Hindlimb muscle (tissue), 1 donor: ENCODE data around the gene FGFR2. TPM values are rescaled to one million over a fixed set of nuclear protein-coding genes. Genes with fewer than 3 reads are reported as not detected.

Experiments used
- DNase-seq: peaks from one replicate; pipeline ENCODE4 v3.0.0-alpha.2; 2013
- polyA plus RNA-seq: library from polyadenylated mRNA; unstranded; fragments of 120-200 nt; gene quantifications from one replicate; pipeline ENCODE4 v1.2.1, GENCODE V29; 2013; ENCODE audit not compliant: insufficient read length

FGFR2 gene
- polyA plus RNA-seq = 3.6 TPM

DNA sequence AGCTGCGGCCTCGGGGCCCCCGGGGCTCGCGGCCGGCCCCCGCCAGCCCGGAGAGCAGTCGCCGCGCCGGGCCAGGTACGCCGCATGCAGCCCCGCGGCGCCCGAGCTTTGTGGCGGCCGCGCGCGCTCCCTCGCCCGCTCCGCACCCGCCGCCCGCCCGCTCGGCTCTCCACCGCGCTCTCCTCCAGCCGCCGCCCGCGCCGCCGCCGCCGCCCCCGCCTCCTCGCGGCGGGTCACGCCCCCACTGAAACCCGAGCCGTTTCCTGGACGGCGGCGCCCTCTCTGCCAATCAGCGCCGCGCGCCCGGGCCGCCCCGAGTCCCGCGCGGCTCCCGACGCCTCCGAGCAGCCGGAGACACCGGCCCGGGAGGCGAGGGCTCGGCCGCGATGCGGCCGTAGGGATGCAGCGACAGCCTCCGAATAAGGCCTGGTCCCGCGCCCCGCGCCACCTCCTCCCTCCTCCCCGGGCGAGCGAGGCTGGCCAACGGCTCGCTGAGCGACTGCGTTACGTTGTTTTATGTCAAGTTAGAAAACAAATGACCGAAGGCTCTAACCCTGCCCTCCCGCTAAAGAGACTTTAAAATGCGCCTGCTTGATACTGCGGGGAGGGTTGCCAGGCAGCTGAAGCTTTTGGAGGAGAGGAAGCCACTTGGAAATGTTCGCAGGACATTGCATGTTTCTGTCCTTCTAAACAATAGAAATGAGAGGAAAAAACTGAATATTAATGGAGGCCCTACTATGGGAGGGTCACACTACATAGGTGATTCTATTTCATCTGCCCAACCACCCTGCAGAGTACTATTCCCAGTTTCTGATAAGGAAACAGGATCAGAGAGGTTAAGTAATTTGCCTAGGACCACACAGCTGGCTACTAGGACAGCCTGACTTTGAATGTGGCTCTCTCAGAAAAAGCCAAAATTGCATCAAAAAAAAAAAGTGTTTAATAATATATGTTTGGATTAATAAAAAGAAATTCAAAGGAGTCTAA is at the start of gene FGFR2:
Gene FGFR2, minus strand, starts transcription at position 182 of the 987 bp plus-strand sequence. CDS start 4,627 bp downstream, outside the sequence.
- DNase-seq = peak; percentile 82

DNA sequence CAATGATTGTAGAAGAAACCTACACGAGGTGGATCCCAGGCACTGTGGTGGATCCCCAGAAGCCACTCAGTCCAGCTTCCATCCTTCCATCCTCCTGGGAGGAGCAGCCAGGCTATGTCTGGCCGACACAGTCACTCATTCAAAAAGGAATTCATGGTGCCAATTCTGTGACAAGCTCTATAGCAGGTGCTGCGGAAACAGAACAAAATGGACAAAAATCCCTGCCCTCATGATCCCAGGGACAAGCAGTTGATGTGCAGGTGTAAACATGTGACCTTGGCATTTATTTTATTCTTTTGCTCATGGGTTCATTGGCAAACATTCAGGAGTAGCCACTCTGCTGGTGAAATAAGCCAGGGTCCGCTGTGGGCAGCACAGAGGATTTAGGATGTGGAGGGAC is 49.2 kb upstream of the FGFR2 start:
- no peak for DNase-seq

DNA sequence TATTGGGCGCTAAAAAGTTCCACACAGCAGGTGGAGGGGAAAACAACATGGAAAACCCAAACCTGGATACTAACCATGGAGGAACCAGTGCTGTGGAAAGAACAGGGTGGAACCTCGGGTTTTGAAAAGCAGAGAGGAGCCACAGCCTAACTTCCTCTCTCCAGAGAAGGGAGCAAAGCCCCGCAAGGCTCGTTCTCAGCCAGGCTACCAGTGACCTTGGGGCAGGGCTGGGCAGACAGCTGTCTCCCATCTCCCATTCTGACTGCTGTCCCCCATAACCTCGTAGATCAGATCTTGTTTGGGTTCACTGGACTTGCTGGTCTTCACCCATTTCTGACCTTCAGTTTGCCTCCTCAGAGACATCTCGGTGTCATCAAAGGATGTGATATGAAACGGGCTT is 47.5 kb upstream of the FGFR2 start:
- no peak for DNase-seq

DNA sequence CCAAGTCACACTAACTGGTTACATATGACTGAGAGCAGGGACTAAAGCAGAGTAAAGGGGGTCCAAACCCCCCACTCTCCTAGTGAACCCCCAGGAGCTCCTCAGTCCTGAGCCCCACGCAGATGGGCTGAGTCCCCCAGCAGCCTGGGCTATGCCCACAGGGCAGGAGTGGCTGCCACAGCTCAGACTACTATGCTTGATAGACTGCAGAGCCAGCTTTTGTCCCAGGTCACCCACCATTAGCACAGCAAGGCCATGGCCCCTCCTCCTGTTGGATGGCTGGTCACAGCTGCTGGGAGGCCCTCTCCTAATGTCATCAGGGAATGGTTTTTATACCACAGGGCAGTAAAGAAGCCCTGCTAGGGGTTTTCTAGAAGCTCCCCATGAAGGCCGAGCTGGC is 46.3 kb upstream of the FGFR2 start:
- DNase-seq = no peak

DNA sequence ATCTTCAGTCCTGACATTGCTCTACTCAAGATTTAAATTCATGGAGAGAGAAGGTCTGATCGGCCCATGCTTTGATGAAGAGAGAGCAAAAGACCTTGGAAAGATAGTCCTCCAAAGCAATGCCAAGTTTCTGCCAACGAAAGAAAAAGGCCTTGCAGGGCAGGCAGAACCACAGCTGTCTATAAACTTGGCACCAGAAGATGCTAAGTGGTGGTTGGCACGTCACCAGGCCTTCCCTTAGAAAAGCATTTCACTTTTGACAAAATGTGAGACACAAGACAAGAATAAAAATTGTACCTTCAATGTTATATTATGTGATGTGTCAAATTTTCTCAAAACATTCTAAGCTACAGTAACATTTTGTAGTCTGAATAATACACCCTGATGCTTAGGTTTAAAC is 42.0 kb upstream of the FGFR2 start:
- DNase-seq = no peak

DNA sequence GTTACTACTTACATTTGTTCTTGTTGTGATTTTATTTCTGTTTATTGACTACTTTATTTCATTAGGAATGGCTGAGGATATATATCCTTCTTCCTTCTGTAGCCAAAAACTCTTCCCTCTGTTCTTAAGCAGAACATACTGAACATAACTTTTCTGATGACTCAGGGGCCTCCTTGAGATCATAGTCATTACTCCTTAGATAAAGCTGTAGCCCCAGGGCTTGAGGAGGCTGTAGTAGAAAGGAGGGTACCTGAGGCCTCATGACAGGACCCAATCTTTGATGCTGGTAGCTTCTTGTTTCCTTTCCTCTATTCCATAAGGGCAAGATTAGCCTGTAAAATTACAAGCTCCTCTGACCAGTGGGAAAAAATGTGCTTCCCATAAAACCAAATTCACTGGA is 41.2 kb upstream of the FGFR2 start:
- DNase-seq = no peak

DNA sequence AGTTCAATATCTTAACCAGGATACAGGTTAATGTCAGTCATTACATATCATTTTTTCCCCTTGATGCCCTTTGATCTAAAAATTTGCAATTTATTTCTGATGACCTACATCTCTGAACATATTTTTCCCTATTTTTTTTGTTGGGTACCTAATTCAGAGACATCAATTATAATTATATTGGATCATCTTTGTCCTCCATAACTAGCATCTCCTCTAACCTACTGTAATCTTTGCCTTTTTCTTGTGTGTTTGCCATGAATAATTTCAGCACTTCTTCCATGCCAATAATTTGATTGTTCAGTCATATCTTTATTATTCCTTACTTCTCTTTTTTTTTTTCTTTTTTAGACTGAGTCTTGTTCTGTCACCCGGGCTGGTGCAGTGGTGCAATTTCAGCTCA is 39.2 kb upstream of the FGFR2 start:
- DNase-seq = no peak

DNA sequence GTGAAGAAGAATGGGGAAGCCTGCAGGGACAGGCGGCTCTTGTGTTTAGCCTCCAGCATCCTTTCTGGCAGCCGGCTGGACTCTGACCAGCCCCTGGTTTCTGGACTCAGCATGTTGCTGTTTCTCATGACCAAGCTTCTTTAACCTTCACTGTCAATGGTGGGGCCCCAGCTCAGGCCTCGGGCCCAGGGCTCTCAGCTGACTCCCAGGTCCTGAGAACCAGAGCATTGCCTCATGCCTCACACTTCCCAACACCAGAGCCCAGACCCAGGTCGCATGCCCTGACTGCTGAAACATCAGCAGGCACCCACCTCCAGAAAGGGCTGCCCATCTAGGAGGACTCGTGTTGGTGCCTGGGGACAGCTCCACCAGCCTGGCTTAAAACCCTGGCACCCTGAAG is 34.8 kb upstream of the FGFR2 start:
- no peak for DNase-seq

DNA sequence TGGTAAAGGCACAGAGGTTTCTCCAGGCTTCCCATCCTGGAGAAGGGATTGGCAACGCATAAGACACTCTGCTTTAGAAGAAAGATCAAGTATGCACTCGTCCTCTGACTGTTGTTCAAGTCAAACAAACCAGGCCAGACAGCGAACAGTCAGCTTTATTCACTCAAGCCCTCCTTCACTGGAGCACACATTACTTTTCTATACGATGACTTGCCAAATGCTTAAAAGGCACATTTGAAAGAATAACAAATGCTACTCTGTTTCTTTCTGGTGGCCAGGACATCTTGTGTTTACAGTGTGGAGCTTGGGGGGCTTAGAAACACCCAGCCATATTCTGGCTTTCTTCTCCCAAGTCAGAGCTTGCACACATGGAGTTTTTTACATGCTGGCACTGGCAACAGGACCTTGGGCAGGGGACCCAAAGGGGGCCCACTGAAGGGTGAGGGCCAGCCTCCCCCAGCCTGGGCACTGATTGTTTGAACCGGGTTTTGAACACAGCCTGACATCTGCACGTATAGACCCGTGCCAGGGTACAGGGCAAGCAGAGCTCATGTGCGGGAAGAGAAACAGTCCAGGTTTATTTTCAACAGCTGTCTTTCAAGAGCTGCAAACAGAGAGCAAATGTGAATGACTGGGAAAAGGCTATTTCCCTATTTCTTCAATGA is 33.3 kb upstream of the FGFR2 start:
- peak; percentile 22 for DNase-seq

DNA sequence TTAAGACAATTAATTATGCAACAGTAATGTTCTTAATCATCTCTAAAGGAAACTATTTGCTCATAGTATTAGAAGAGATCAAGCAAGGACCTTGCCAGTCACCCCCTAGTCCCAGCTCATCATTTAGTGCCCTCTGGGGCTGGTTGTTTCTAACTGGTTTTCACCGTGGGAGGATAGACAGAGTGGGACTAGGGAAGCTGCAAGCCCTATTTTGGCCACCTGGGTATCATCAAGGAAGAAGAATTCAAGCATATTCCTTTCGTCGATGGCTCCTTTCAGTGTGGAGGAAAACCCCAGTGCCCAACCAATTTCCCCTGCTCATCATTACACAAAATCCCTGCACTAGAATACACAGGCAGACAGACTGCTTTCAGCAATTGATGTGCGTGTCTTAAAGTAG is 30.6 kb upstream of the FGFR2 start:
- no peak for DNase-seq

DNA sequence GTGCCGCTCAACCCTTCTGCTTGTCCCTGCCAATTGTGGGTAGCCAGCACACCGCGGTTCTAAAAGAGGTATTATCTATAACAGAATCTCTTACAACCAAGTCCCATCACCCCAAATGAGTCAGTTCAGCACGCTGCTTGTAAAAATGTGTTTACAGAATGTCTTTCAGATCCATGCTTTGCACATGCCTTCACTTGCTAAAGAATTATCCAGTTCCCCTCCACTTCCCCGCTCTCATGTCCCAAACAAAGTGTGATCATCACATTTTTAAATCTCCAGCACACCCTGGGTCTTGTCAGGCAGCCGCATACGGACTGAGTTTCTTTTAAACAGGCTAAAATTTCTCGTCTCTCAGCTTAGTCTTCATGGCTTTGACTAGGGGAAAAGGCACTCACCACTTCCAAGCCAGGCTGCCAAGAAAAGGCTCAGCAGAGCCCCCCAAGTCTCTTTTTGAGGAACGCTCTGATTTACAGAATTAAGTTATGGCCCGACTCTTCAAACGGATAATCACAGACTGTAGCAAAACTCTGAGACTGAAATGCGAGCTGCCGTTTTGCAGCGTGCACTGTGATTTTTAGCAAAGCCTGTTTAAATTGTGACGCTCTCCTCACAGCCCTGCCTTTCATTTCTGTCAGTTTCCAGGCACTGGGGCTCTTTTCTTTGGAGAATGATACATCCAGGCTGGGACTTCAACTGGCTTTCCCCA is 29.8 kb upstream of the FGFR2 start:
- DNase-seq = no peak

DNA sequence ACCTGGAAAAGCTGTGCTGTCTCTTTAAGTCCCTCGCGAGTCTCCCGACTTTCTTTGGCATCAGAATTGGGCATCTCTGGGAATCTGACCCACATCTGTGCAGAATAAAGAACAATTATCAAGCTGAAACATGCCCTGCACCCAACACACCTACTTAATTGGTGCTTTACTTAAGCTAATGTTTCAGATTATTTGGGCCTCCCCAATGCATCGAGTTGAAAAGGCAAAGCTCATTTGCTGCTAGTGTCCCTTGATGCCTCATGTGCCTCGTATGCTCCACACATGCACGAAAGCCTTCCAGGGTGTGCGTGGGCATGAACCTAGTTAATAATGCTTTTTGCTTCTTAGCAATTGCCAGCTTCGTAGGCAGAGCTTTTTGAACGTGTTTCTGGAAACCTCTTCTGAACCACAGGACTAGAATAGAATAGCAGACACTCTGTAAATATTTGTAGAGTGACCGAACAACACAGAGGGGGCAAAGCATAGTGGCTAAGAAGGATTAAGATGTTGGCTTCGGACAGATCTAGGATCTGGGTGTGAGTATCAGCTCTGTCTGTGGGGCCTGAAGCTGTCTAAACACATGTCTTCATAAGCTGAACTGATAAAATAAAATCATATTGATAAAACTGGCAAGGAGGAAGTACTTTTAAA is 26.7 kb upstream of the FGFR2 start:
- no peak for DNase-seq

DNA sequence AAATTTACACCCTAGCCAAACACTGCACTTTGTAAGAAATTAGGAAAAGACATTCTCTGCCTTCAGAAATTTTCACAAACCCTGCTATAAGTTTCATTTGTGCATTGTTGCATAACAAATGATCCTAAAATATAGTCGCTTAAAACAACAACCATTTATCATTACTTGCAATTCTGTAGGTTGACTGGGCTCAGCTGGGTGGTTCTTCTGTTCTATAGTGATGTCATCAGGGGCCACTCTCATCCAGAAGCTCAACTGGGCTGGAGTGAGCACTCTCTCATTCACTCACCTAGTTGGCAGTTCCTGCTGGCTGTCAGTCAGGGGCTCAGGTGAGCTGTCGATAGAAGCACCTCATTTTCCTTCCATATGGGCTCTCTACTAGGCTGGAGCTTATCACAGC is 20.7 kb upstream of the FGFR2 start:
- DNase-seq = no peak

DNA sequence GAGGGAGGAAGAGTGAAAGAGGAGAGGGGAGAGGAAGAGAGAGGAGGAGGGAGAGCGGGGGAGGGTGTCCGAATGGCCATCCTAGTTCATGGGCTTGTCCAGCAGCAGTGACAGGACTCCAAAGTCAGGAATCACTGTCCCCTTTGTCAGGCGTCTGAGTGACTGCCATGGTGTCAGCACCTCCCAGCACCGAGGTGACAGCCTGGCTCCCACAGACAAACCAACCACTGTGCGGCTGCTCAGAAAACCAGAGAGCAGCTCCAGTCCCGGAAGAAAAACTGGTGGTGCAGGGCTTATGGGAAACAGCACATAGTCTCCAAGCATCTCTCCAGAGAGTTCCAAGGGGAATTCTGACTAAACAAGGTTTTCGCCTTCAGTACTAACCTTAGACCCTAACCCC is 18.9 kb upstream of the FGFR2 start:
- no peak for DNase-seq

DNA sequence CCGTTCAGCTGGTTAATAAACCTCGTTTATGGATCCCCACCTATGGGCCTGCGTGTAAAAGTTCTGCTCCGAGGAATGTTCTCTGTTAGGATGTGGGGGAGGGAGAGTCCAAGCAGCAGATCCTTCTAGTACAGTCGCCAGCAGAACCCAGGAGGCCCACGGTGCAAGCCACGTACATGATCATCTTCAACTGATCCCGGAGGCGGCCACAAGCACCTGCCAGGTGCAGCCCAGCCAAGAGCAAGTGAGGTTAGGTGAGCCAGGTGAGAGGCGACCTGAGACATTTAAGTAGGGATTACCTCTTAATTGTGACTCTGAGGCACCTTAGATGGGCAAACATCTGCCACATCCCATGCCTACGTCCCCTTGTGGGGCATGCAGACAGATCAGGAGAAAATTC is 18.0 kb upstream of the FGFR2 start:
- DNase-seq = no peak

DNA sequence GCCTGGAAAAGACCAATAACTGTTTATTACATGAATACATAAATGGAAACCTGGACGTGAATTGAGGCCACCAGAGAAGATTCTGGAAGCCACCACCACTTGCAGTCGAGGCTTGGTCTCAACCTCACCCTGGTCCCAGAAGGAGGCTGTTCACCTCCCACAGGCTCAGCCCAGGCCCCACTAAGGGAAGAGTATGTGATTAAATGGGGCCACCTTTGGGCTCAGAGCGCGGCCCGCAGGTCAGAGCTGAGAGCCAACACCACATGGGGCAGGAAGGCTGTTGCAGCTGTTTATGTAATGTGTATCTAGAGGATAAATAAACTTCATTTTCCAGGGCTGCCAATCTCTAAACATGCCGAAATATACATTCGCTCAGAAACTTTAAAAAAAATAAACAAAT is 17.6 kb upstream of the FGFR2 start:
- peak; percentile 52 for DNase-seq

DNA sequence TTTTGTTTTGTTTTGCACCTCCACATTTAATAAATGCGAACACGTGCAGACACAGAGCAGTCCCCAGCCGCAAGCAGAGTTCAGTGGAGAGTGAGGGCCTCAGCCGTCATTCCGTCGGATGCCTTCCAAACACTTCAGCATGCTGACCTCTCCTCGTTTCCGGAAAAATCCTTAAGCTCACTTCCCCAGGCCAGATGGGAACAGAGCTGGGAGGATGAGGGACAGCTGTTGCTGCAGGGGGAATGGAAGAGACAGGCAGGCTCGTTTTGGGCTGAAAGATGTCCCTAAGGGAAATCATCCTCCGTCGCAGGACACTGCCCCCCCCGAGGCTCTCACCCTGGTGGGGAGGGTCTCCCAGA is 17.2 kb upstream of the FGFR2 start:
- DNase-seq = peak; percentile 85

DNA sequence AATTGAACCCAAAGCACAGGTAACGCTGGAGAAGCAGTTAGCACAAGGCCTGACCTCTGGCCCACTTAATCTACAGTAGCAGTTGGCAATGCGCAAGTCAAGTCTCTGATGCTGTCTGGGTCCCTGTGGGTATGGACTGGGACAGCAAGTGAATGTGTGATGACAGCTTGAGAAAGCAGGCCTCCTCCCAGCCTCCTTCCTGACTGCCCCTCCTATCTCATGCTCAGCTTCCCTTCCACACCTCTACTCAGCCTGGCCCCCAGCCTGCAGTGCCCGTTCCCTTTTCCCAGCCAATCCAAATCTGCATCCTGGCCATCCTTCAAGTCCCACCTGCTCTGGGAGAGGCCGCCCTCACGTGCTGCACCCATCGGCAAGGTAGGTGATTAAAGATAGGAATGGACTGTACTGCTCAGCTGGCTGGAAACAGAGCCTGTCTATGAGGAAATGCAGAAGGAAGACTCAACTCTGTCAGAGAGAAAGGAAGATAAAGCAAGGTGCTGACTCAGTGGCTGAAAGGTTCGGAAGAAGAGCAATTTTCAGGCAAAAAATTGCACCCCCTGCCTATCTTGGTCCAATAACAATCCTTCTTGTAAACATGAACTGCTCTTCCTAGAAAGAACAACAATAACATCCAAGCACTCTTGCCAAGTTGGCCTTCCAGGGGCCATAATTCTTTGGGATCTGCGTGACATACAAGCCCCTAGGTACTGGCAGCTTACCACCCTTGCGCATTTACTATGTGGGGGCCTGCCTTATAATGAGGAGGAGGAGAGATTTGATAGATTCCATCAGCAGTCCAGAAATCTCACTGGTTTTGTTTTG is 16.6 kb upstream of the FGFR2 start:
- DNase-seq = no peak

DNA sequence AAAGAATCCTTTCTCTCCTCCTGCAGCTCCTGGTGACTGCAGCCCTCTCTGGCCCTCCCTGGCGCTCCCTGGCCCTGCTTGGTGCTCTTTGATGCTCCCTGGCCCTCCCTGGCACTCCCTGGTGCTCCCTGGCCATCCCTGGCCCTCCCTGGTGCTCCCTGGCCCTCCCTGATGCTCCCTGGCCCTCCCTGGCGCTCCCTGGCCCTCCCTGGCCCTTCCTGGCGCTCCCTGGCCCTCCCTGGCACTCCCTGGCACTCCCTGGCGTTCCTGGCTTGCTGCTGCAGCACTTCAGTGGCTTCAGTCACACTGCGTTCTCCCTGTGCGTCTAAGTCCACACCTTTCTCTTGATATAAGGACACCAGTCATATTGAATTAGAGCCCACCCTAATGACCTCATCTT is 15.2 kb upstream of the FGFR2 start:
- no peak for DNase-seq

DNA sequence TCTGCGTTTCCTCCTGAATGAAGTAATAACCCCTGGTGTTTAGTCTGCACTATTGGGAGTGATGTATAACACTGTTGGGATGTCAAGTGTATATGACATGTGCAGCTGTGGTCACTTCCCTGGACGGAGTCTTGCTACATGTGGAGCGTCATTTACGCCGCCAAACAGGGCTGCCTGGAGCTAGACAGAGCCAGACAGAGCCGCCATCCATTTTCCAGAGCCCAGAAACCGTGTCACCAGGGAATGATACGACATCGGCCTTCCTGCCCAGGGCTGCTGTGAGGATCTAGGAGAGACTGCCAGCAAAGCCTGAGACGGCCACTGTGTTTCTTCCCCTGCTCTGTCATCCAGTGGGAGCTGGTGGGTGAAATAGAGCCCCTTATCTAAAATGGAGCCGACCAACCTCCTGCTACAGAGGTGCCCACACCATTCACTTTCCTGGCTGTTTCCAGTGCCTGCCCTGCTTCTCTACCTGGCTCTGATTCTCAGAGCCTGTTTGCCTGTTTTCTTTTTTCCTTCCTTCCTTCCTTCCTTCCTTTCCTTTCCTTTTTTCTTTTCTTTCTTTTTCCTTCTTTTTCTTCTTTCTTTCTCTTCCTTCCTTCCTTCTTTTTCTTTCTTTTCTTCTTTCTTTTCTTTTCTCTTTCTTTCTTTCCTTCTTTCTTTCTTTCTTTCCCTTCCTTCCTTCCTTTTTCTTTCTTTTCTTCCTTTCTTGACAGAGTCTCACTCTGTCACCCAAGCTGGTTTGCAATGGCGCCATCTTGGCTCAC is 13.3 kb upstream of the FGFR2 start:
- DNase-seq = no peak

DNA sequence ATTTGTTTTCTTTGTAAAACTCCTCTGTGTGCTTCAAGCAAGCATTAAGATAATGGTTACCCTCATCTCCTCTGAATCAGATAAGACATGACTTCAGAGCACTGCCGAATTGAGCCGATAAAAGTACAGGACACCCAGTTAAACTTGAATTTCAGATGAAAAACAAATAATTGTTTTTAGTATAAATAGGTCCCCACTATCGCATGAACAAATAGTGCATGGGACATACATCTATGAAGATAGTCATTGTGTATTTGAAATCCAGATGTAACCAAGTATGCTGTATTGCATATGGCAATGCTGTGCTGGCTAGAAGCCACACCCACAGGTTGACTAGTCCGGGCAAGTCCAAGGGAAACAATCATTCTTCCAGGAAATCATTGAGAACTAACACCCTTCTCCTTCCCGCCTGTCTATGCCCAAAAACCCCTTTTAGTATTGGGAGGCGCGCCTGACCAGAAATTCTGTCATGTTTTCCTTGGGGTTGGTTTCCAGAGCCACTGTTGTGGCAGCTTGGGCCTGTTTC is 12.6 kb upstream of the FGFR2 start:
- DNase-seq = no peak
